Measurements from ENCODE around the gene ZNF782.
A peak's percentile ranks its signal among the peaks of the same experiment; 100 is the strongest.
"Not testable (repeated sequence)": the region's sequence is repeated elsewhere in the genome, so short reads cannot be mapped to it uniquely, and the experiment has no call there.

The ZNF782 gene

GRCh38 chr9:96852676-96853075, 1.6 kb downstream of the ZNF782 start:
- ATAC-seq = no peak

GRCh38 chr9:96844040-96844439, 10.3 kb downstream of the ZNF782 start:
- no peak for ATAC-seq

GRCh38 chr9:96818533-96818932, 35.8 kb downstream of the ZNF782 start:
- no peak for ATAC-seq

- ATAC-seq = no peak
These were observed 36.3 kb downstream of the ZNF782 start for GRCh38 chr9:96817973-96818372.

- no peak for ATAC-seq
These were observed 40.7 kb downstream of the ZNF782 start for GRCh38 chr9:96813607-96814006.

GRCh38 chr9:96798959-96799358, 55.4 kb downstream of the ZNF782 start:
- ATAC-seq = not testable (repeated sequence)

GRCh38 chr9:96784021-96784420, 70.3 kb downstream of the ZNF782 start:
- ATAC-seq = no peak

- ATAC-seq = peak; percentile 54 to 55
These were observed 72.1 kb downstream of the ZNF782 start for GRCh38 chr9:96782235-96782634.

- no peak for ATAC-seq
These were observed 72.8 kb downstream of the ZNF782 start for GRCh38 chr9:96781552-96781951.

- no peak for ATAC-seq
These were observed 75.2 kb downstream of the ZNF782 start for GRCh38 chr9:96779089-96779488.

- no peak for ATAC-seq
These were observed 76.9 kb downstream of the ZNF782 start for GRCh38 chr9:96777426-96777864.

- ATAC-seq = no peak
These were observed 83.2 kb downstream of the ZNF782 start for GRCh38 chr9:96771124-96771523.

GRCh38 chr9:96769989-96770388, 84.3 kb downstream of the ZNF782 start:
- no peak for ATAC-seq

Data from activated CD4-positive, CD25-positive, alpha-beta regulatory T cell treated with anti-CD3 and anti-CD28 coated beads, Interleukin-2, amount 50 U/mL, for 24 hours (primary cell).